ENCODE results near the gene POU2AF3. TPM values are rescaled to one million over a fixed set of nuclear protein-coding genes. Genes with fewer than 3 reads are reported as not detected.

Gene POU2AF3
- total RNA-seq, 1 experiment from 2014 or later, result not detected

- no peak overlapping the region for H3K27ac Mint-ChIP-seq (ENCODE audit: low read depth, unreplicated experiment)
- H3K36me3 Mint-ChIP-seq (ENCODE audit: insufficient read depth, unreplicated experiment), result no peaks in the 10 kb centered on the region
- no peak overlapping the region for H3K4me3 Mint-ChIP-seq (ENCODE audit: unreplicated experiment)
- BruUV-seq (replicated peaks), result no TSS peak
- intact Hi-C loops (cut with micrococcal nuclease), result no loop called here
- no peak for TF ChIP-seq CTCF (IDR thresholded peaks at IDR 0.05; ENCODE audit: unreplicated experiment)
- peaks cover 6% of the 10 kb centered on the region for H3K4me1 Mint-ChIP-seq (ENCODE audit: insufficient read depth, unreplicated experiment)
- no peak for DNase-seq (ENCODE audit: unreplicated experiment)
- no peaks in the 10 kb centered on the region for H3K9me3 Mint-ChIP-seq (ENCODE audit: unreplicated experiment)
- H3K27me3 Mint-ChIP-seq (ENCODE audit: insufficient read depth, unreplicated experiment), result peaks cover 16% of the 10 kb centered on the region
- ChIA-PET POLR2A (no interaction called here), CTCF (no interaction called here)
These were observed 58.3 kb downstream of the POU2AF3 start for GRCh38 chr11:111356660-111357048.

GRCh38 chr11:111357150-111358037 is 59.0 kb downstream of the POU2AF3 start:
- CTCF ChIA-PET, result interaction anchor here (1.0 kb wide), 1 partner anchor 20 kb away, joined by 3 read pairs; no protein-coding TSS in a partner anchor
- Mint-ChIP-seq H3K36me3 (ENCODE audit: insufficient read depth, unreplicated experiment) (no peaks in the 10 kb centered on the region), H3K4me1 (ENCODE audit: insufficient read depth, unreplicated experiment) (peaks cover 11% of the 10 kb centered on the region), H3K27me3 (ENCODE audit: insufficient read depth, unreplicated experiment) (peaks cover 9% of the 10 kb centered on the region), H3K9me3 (ENCODE audit: unreplicated experiment) (no peaks in the 10 kb centered on the region), H3K4me3 (ENCODE audit: unreplicated experiment) (no peak overlapping the region), H3K27ac (ENCODE audit: low read depth, unreplicated experiment) (no peak overlapping the region)
- no peak for TF ChIP-seq CTCF (IDR thresholded peaks at IDR 0.05; ENCODE audit: unreplicated experiment)
- intact Hi-C loops (cut with micrococcal nuclease), result no loop called here
- POLR2A ChIA-PET, result interaction anchor here (0.6 kb wide), 2 partner anchors 22 to 879 kb away, joined by 4 read pairs; partner anchors contain the start of gene POU2AF1
- no TSS peak for BruUV-seq (replicated peaks)
- no peak for DNase-seq (ENCODE audit: unreplicated experiment)

Small RNA genes lying within 50 kb of the gene (microRNA-seq; reads per million reads assigned to microRNA genes)
- not detected for gene MIR4491

Other genes starting within 250 kb of the POU2AF3 start
- gene POU2AF2, start 52.8 kb upstream of the POU2AF3 start, total RNA-seq (2022), result not detected in 2 replicates
- gene POU2AF1, start 80.7 kb downstream of the POU2AF3 start, total RNA-seq (2022), result not detected in 2 replicates
- not detected in 2 replicates for gene BTG4, start 213.8 kb downstream of the POU2AF3 start, total RNA-seq (2022)
- not detected in 2 replicates for gene HOATZ, start 216.2 kb downstream of the POU2AF3 start, total RNA-seq (2022)
- gene LAYN, start 242.2 kb downstream of the POU2AF3 start, total RNA-seq (2022), result not detected in 2 replicates